Ectodermal cell (in vitro differentiated cells): ENCODE results near the gene ANKRD33B.

Experiments
- H3K27ac ChIP-seq: 2 replicates; pipeline ENCODE4 v1.7.0; 2013; ENCODE audit warnings: mild to moderate bottlenecking, low read depth, low read length; ENCODE audit not compliant: insufficient read depth, poor library complexity, severe bottlenecking
- H3K27me3 ChIP-seq: 2 replicates; pipeline ENCODE4 v1.7.0; 2013; ENCODE audit warnings: mild to moderate bottlenecking, low read length; ENCODE audit not compliant: insufficient read depth, control insufficient read depth, poor library complexity, severe bottlenecking
- H3K36me3 ChIP-seq: one replicate; pipeline ENCODE4 v1.7.0; 2013; ENCODE audit warnings: low read length; ENCODE audit not compliant: control insufficient read depth, insufficient read depth
- H3K4me1 ChIP-seq: one replicate; pipeline ENCODE4 v1.7.0; 2013; ENCODE audit warnings: low read length; ENCODE audit not compliant: control insufficient read depth, insufficient read depth
- H3K4me3 ChIP-seq: 2 replicates; pipeline ENCODE4 v1.7.0; 2013; ENCODE audit warnings: low read depth, low read length, control low read depth; ENCODE audit not compliant: insufficient read depth
- H3K9me3 ChIP-seq: 2 replicates; pipeline ENCODE4 v1.7.0; 2013; ENCODE audit warnings: mild to moderate bottlenecking, low read length, moderate library complexity; ENCODE audit not compliant: control insufficient read depth
- WGBS, 2 experiments: methylation state at CpG; one replicate each; pipeline ENCODE4 v1.1.7; 2013; ENCODE audit warnings: missing lambda C conversion rate in 2 of 2; 5-methylcytosine and 5-hydroxymethylcytosine counted together

Gene ANKRD33B

GRCh38 chr5:10691826-10692785 is 128.2 kb downstream of the ANKRD33B start:
- 91 to 93% methylated on average over 16 of the region's 16 CpGs for WGBS, 2 experiments
- Histone ChIP-seq H3K4me1 (no peaks in the 10 kb centered on the region), H3K27ac (no peak overlapping the region), H3K27me3 (no peaks in the 10 kb centered on the region), H3K9me3 (no peaks in the 10 kb centered on the region), H3K36me3 (no peaks in the 10 kb centered on the region), H3K4me3 (no peak overlapping the region)

- Histone ChIP-seq H3K36me3 (no peaks in the 10 kb centered on the region), H3K4me3 (no peak overlapping the region), H3K4me1 (no peaks in the 10 kb centered on the region), H3K27ac (no peak overlapping the region), H3K9me3 (no peaks in the 10 kb centered on the region), H3K27me3 (no peaks in the 10 kb centered on the region)
- 31 to 35% methylated on average over 14 of the region's 14 CpGs for WGBS, 2 experiments
Measured at GRCh38 chr5:10695055-10695649, 131.3 kb downstream of the ANKRD33B start.

GRCh38 chr5:10695759-10696543 is 132.1 kb downstream of the ANKRD33B start:
- no peaks in the 10 kb centered on the region for H3K27me3 ChIP-seq
- H3K36me3 ChIP-seq, result no peaks in the 10 kb centered on the region
- no peaks in the 10 kb centered on the region for H3K4me1 ChIP-seq
- H3K4me3 ChIP-seq, result no peak overlapping the region
- 83 to 87% methylated on average over 7 of the region's 7 CpGs for WGBS, 2 experiments
- H3K9me3 ChIP-seq, result no peaks in the 10 kb centered on the region
- H3K27ac ChIP-seq, result no peak overlapping the region

GRCh38 chr5:10699281-10699874 is 135.5 kb downstream of the ANKRD33B start:
- Histone ChIP-seq H3K4me3 (no peak overlapping the region), H3K27ac (no peak overlapping the region), H3K9me3 (no peaks in the 10 kb centered on the region), H3K27me3 (no peaks in the 10 kb centered on the region), H3K4me1 (no peaks in the 10 kb centered on the region), H3K36me3 (no peaks in the 10 kb centered on the region)
- 89 to 90% methylated on average over 5 of the region's 5 CpGs for WGBS, 2 experiments

GRCh38 chr5:10699987-10700386 is 136.1 kb downstream of the ANKRD33B start:
- Histone ChIP-seq H3K4me3 (no peak overlapping the region), H3K36me3 (no peaks in the 10 kb centered on the region), H3K27ac (no peak overlapping the region), H3K9me3 (no peaks in the 10 kb centered on the region), H3K4me1 (no peaks in the 10 kb centered on the region), H3K27me3 (no peaks in the 10 kb centered on the region)
- 87 to 91% methylated on average over 8 of the region's 8 CpGs for WGBS, 2 experiments

GRCh38 chr5:10700516-10700915 is 136.6 kb downstream of the ANKRD33B start:
- Histone ChIP-seq H3K4me1 (no peaks in the 10 kb centered on the region), H3K27me3 (no peaks in the 10 kb centered on the region), H3K4me3 (no peak overlapping the region), H3K9me3 (no peaks in the 10 kb centered on the region), H3K36me3 (no peaks in the 10 kb centered on the region), H3K27ac (no peak overlapping the region)
- WGBS, 2 experiments, result 97 to 98% methylated on average over 7 of the region's 7 CpGs

- H3K4me1 ChIP-seq, result no peaks in the 10 kb centered on the region
- H3K9me3 ChIP-seq, result no peaks in the 10 kb centered on the region
- H3K36me3 ChIP-seq, result no peaks in the 10 kb centered on the region
- H3K27ac ChIP-seq, result no peak overlapping the region
- H3K4me3 ChIP-seq, result no peak overlapping the region
- H3K27me3 ChIP-seq, result no peaks in the 10 kb centered on the region
- 46 to 49% methylated on average over 6 of the region's 6 CpGs for WGBS, 2 experiments
Measured at GRCh38 chr5:10701567-10702039, 137.7 kb downstream of the ANKRD33B start.

- no peak overlapping the region for H3K4me3 ChIP-seq
- WGBS, 2 experiments, result 93 to 96% methylated on average over 9 of the region's 9 CpGs
- no peaks in the 10 kb centered on the region for H3K36me3 ChIP-seq
- no peaks in the 10 kb centered on the region for H3K9me3 ChIP-seq
- H3K27me3 ChIP-seq, result no peaks in the 10 kb centered on the region
- H3K4me1 ChIP-seq, result no peaks in the 10 kb centered on the region
- H3K27ac ChIP-seq, result no peak overlapping the region
Measured at GRCh38 chr5:10702040-10702629, 138.3 kb downstream of the ANKRD33B start.

- H3K36me3 ChIP-seq, result no peaks in the 10 kb centered on the region
- no peaks in the 10 kb centered on the region for H3K4me1 ChIP-seq
- no peaks in the 10 kb centered on the region for H3K9me3 ChIP-seq
- no peak overlapping the region for H3K4me3 ChIP-seq
- H3K27ac ChIP-seq, result no peak overlapping the region
- 91 to 97% methylated on average over 7 of the region's 7 CpGs for WGBS, 2 experiments
- no peaks in the 10 kb centered on the region for H3K27me3 ChIP-seq
Measured at GRCh38 chr5:10702911-10703491, 139.1 kb downstream of the ANKRD33B start.
